Left lung (tissue), 10 donors: ENCODE measurements around the gene E2F3. TPM values are rescaled to one million over a fixed set of nuclear protein-coding genes. Genes with fewer than 3 reads are reported as not detected.

Experiments used
- ATAC-seq: fragments of 200-7000 bp; cut with Tn5 transposase; one replicate; pipeline ENCODE4 v1.9.1; 2020; ENCODE audit warnings: moderate library complexity
- DNase-seq, 4 donors: peaks; one replicate each; pipeline ENCODE4 v3.0.0-alpha.2; 2013 to 2020
- H3K27ac ChIP-seq, 2 donors: fragments of 200-600 bp; sonication (generic) in 1 of 2; one replicate each; pipeline versions ENCODE4 v1.5.0 to v1.8.0; 2020 to 2021
- H3K27me3 ChIP-seq, 2 donors: fragments of 200-600 bp; sonication (generic) in 1 of 2; one replicate each; pipeline versions ENCODE4 v1.5.0 to v1.8.0; 2020 to 2021
- H3K36me3 ChIP-seq, 2 donors: fragments of 200-600 bp; sonication (generic) in 1 of 2; one replicate each; pipeline versions ENCODE4 v1.5.0 to v1.8.0; 2020 to 2021
- H3K4me1 ChIP-seq, 2 donors: fragments of 200-600 bp; one replicate each; pipeline ENCODE4 v1.8.0; 2021
- H3K4me3 ChIP-seq, 2 donors: fragments of 200-600 bp; sonication (generic) in 1 of 2; one replicate each; pipeline versions ENCODE4 v1.5.0 to v1.8.0; 2020 to 2021; ENCODE audit warnings: mild to moderate bottlenecking in 1 of 2
- H3K9me3 ChIP-seq, 2 donors: fragments of 200-600 bp; sonication (generic) in 1 of 2; one replicate each; pipeline versions ENCODE4 v1.5.0 to v1.8.0; 2020 to 2021
- intact Hi-C, 2 donors: fragments of 100-400 bp; cut with DNase I; formaldehyde crosslinking; loops; one replicate each; pipeline versions ENCODE4 v1.11.2 to v1.14.2; 2022
- polyA plus RNA-seq, 6 donors: library from polyadenylated mRNA; unstranded; fragments of 120-200 nt; gene quantifications; one replicate each; pipeline ENCODE4 v1.2.1, GENCODE V29; 2013; ENCODE audit not compliant: insufficient read length in 6 of 6
- total RNA-seq, 2 donors: library from RNA; stranded (reverse); fragmentation: NEBNext Ultra II Directional; extraction: Animal tissue kit (Norgen Biotek cat#: 25700); gene quantifications; one replicate each; pipeline ENCODE4 v1.2.1, GENCODE V29; 2021
- TF ChIP-seq, protein P1 (sequence below), 2 donors: fragments of 200-600 bp; sonication (generic) in 1 of 2; IDR thresholded peaks; one replicate each; pipeline versions ENCODE4 v1.5.0 to v1.8.0; 2021; ENCODE audit warnings: antibody characterized with exemption in 2 of 2
- donor health status: DM: no; HTN: yes; CAD: no.
- donor health status: DM: no; HTN: no; CAD: no.

Gene E2F3
- total and polyA plus RNA-seq, 8 donors: 11.4 to 18.6 (median 15.1) TPM

DNA sequence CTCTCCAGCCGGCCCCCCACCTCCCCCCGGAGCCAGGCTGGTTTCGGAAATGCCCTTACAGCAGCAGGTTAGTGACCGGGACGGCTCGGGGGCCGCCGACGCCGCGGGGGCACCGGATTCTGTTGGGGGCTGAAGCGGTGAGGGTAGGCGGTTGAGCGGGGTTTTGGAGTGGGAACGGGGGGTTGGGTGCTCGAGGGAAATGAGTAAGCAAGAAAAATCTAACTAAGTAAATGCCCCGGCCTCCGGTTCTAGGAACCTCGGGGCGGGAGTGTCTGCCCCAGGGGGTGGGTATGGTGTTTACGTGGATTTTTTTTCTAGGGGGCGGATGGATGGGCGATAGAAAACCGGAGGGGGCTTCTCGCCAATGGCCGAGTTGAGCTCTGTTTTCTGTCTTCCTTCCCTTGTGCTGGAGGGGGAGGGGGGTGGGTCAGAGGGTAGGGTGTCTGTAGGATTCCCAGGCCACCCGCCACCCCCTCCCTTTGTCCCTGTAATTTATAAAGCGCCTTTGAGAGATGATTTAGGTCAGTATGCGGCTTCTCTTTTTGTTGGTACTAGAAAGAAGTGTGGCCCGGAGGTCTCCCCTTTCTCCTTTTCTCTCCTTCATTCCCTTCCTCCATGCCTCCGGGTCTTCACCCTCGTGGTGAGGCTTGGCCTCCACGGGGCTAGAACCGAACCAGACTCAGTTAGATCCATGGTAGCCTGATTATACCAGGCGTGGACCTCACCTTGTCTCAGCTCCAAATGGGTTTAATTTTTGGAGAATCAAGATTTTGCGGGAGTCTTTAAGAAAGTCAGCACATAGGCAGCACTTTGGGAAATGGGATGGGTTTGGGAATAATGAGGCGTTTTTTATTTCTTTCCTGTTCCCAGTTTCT is 2.3 kb downstream of the E2F3 start:
- TF ChIP-seq, protein P1, sequence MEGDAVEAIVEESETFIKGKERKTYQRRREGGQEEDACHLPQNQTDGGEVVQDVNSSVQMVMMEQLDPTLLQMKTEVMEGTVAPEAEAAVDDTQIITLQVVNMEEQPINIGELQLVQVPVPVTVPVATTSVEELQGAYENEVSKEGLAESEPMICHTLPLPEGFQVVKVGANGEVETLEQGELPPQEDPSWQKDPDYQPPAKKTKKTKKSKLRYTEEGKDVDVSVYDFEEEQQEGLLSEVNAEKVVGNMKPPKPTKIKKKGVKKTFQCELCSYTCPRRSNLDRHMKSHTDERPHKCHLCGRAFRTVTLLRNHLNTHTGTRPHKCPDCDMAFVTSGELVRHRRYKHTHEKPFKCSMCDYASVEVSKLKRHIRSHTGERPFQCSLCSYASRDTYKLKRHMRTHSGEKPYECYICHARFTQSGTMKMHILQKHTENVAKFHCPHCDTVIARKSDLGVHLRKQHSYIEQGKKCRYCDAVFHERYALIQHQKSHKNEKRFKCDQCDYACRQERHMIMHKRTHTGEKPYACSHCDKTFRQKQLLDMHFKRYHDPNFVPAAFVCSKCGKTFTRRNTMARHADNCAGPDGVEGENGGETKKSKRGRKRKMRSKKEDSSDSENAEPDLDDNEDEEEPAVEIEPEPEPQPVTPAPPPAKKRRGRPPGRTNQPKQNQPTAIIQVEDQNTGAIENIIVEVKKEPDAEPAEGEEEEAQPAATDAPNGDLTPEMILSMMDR (IDR thresholded peaks at IDR 0.05): no peak
- no peaks in the 10 kb centered on the region for H3K27me3 ChIP-seq
- DNase-seq: peak in 3 of 4 donors; percentile 30 to 64 (median 55)
- no peaks in the 10 kb centered on the region for H3K36me3 ChIP-seq
- intact Hi-C loops: no loop called here
- H3K9me3 ChIP-seq: no peaks in the 10 kb centered on the region
- peak overlapping the region; percentile 76 to 87 for H3K4me3 ChIP-seq
- peak overlapping the region; percentile 91 to 96 for H3K27ac ChIP-seq
- peaks cover 0 to 52% of the 10 kb centered on the region in 2 donors for H3K4me1 ChIP-seq
- no peak for ATAC-seq

GRCh38 chr6:20404641-20405032 is 3.0 kb downstream of the E2F3 start:
- peak overlapping the region; percentile 91 to 96 for H3K27ac ChIP-seq

DNA sequence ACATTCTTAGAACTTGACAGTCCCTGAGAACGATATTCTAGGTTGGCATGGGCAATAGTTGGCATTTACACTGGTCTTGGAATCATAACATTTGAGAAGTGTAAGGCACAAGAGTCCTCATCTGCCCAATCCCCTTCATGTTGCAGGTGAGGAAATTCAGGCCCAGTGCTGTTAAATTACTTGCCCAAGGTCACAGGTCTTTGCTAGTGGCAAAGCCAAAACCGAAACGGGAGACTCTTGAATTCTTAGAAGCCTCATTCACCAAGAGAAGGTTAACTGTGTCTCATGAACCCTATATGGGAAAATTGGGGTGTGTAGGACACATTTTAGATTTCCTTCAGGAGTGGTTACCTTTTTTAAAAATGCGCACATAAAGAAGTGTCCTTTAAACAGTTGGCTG is 7.2 kb downstream of the E2F3 start:
- H3K9me3 ChIP-seq: no peaks in the 10 kb centered on the region
- H3K4me1 ChIP-seq: peaks cover 0 to 76% of the 10 kb centered on the region in 2 donors
- DNase-seq (no peak), ATAC-seq (no peak)
- peak overlapping the region in 1 of 2 donors; percentile 50 for H3K27ac ChIP-seq
- TF ChIP-seq, protein P1 (IDR thresholded peaks at IDR 0.05): no peak
- no peaks in the 10 kb centered on the region for H3K36me3 ChIP-seq
- intact Hi-C loops: no loop called here
- no peaks in the 10 kb centered on the region for H3K27me3 ChIP-seq
- no peak overlapping the region for H3K4me3 ChIP-seq

More at GRCh38 chr6:20404641-20405032, 3.0 kb downstream of the E2F3 start:
- TF ChIP-seq, protein P1 (IDR thresholded peaks at IDR 0.05): peak; percentile 31 to 34
- DNase-seq: peak in 2 of 4 donors; percentile 16 to 63
- Histone ChIP-seq H3K36me3 (no peaks in the 10 kb centered on the region), H3K9me3 (no peaks in the 10 kb centered on the region), H3K4me3 (peak overlapping the region; percentile 76 to 87), H3K27me3 (no peaks in the 10 kb centered on the region), H3K4me1 (peaks cover 0 to 59% of the 10 kb centered on the region in 2 donors)
- no peak for ATAC-seq
- intact Hi-C loops: no loop called here

- H3K27ac ChIP-seq: peak overlapping the region in 1 of 2 donors; percentile 50
- DNase-seq: no peak
- TF ChIP-seq, protein P1 (IDR thresholded peaks at IDR 0.05): no peak
Observed at GRCh38 chr6:20409427-20409971, 7.8 kb downstream of the E2F3 start.

GRCh38 chr6:20411544-20411943 is 9.9 kb downstream of the E2F3 start:
- H3K4me1 ChIP-seq: peaks cover 0 to 71% of the 10 kb centered on the region in 2 donors
- TF ChIP-seq, protein P1 (IDR thresholded peaks at IDR 0.05): no peak
- H3K9me3 ChIP-seq: no peaks in the 10 kb centered on the region
- intact Hi-C loops: no loop called here
- no peaks in the 10 kb centered on the region for H3K27me3 ChIP-seq
- ATAC-seq (no peak), DNase-seq (no peak)
- H3K36me3 ChIP-seq: no peaks in the 10 kb centered on the region
- no peak overlapping the region for H3K4me3 ChIP-seq
- H3K27ac ChIP-seq: peak overlapping the region in 1 of 2 donors; percentile 53

More at GRCh38 chr6:20409427-20409971, 7.8 kb downstream of the E2F3 start:
- Histone ChIP-seq H3K4me1 (peaks cover 0 to 77% of the 10 kb centered on the region in 2 donors), H3K27me3 (no peaks in the 10 kb centered on the region), H3K36me3 (no peaks in the 10 kb centered on the region), H3K4me3 (no peak overlapping the region), H3K9me3 (no peaks in the 10 kb centered on the region)
- intact Hi-C loops: no loop called here
- ATAC-seq: no peak
